Nephron progenitor cell (in vitro differentiated cells): Measurements from ENCODE around the gene ISG20.

Experiments
- DNase-seq: peaks from one replicate; pipeline ENCODE4 v3.0.0; 2021
- H3K27ac Mint-ChIP-seq: 2 replicates; pipeline ENCODE4 v1.8.0; 2021; ENCODE audit warnings: mild to moderate bottlenecking, moderate library complexity, mixed read lengths
- H3K27me3 Mint-ChIP-seq: 2 replicates; pipeline ENCODE4 v1.8.0; 2021; ENCODE audit warnings: mild to moderate bottlenecking, low read depth, mixed read lengths; ENCODE audit not compliant: poor library complexity
- H3K36me3 Mint-ChIP-seq: 2 replicates; pipeline ENCODE4 v1.8.0; 2021; ENCODE audit warnings: low read depth, mixed read lengths
- H3K4me1 Mint-ChIP-seq: 2 replicates; pipeline ENCODE4 v1.8.0; 2021; ENCODE audit warnings: mixed read lengths
- H3K4me3 Mint-ChIP-seq: 2 replicates; pipeline ENCODE4 v1.8.0; 2021; ENCODE audit warnings: mild to moderate bottlenecking, moderate library complexity, mixed read lengths
- H3K9me3 Mint-ChIP-seq: 2 replicates; pipeline ENCODE4 v1.8.0; 2021; ENCODE audit warnings: mild to moderate bottlenecking, moderate library complexity, mixed read lengths
- CTCF ChIP-seq: fragments of 200-600 bp; sonication (generic); IDR thresholded peaks from 2 replicates; pipeline ENCODE4 v1.5.0; 2021; ENCODE audit warnings: antibody characterized with exemption

The ISG20 gene

GRCh38 chr15:88605189-88606069, 33.4 kb upstream of the ISG20 start:
- DNase-seq: peak; percentile 92
- Mint-ChIP-seq H3K36me3 (no peaks in the 10 kb centered on the region), H3K27me3 (peaks cover 100% of the 10 kb centered on the region), H3K4me1 (peaks cover 39% of the 10 kb centered on the region), H3K27ac (no peak overlapping the region), H3K9me3 (peaks cover 3% of the 10 kb centered on the region), H3K4me3 (peak overlapping the region; percentile 67)
- no peak for TF ChIP-seq CTCF

GRCh38 chr15:88606070-88606794, 32.6 kb upstream of the ISG20 start:
- DNase-seq: no peak
- Mint-ChIP-seq H3K9me3 (peaks cover 3% of the 10 kb centered on the region), H3K36me3 (no peaks in the 10 kb centered on the region), H3K27me3 (peaks cover 100% of the 10 kb centered on the region), H3K27ac (no peak overlapping the region), H3K4me1 (peaks cover 46% of the 10 kb centered on the region), H3K4me3 (peak overlapping the region; percentile 67)
- TF ChIP-seq CTCF: no peak

- H3K27ac Mint-ChIP-seq: no peak overlapping the region
- H3K4me3 Mint-ChIP-seq: no peak overlapping the region
- no peak for TF ChIP-seq CTCF
- DNase-seq: no peak
- H3K4me1 Mint-ChIP-seq: peaks cover 46% of the 10 kb centered on the region
- no peaks in the 10 kb centered on the region for H3K36me3 Mint-ChIP-seq
- H3K9me3 Mint-ChIP-seq: peaks cover 3% of the 10 kb centered on the region
- H3K27me3 Mint-ChIP-seq: peaks cover 96% of the 10 kb centered on the region
Observed at GRCh38 chr15:88607951-88608350, 30.9 kb upstream of the ISG20 start.

- Mint-ChIP-seq H3K9me3 (peaks cover 3% of the 10 kb centered on the region), H3K36me3 (no peaks in the 10 kb centered on the region), H3K4me3 (no peak overlapping the region), H3K27me3 (peaks cover 96% of the 10 kb centered on the region), H3K27ac (no peak overlapping the region), H3K4me1 (peaks cover 46% of the 10 kb centered on the region)
- TF ChIP-seq CTCF: no peak
- DNase-seq: no peak
Observed at GRCh38 chr15:88608607-88609181, 30.1 kb upstream of the ISG20 start.

GRCh38 chr15:88609344-88610090, 29.3 kb upstream of the ISG20 start:
- Mint-ChIP-seq H3K4me3 (no peak overlapping the region), H3K27me3 (peaks cover 96% of the 10 kb centered on the region), H3K27ac (no peak overlapping the region), H3K9me3 (peaks cover 3% of the 10 kb centered on the region), H3K36me3 (no peaks in the 10 kb centered on the region), H3K4me1 (peaks cover 42% of the 10 kb centered on the region)
- TF ChIP-seq CTCF: no peak
- no peak for DNase-seq
